Measurements from ENCODE around the gene MFAP4.

GRCh38 chr17:19343256-19343630 is 43.7 kb downstream of the MFAP4 start:
- TF ChIP-seq POLR2AphosphoS5 (IDR thresholded peaks at IDR 0.05): no peak
- no peak for TF ChIP-seq CTCF (IDR thresholded peaks at IDR 0.05 in 8 of 11, conservative IDR thresholded peaks at IDR 0.05 in 3 of 11)

All from spleen (tissue), 7 donors.